ENCODE results near the gene ROR1.

ROR1 gene

GRCh38 chr1:63732666-63733065 lies 41.2 kb upstream of the ROR1 start:
- POLR2A ChIA-PET, result no interaction called here

GRCh38 chr1:63738772-63739171 lies 35.0 kb upstream of the ROR1 start:
- ChIA-PET POLR2A (no interaction called here), CTCF (no interaction called here)
- DNase-seq (ENCODE audit: extremely low spot score), result no peak
- TF ChIP-seq CTCF (IDR thresholded peaks at IDR 0.05; ENCODE audit: control extremely low read depth, extremely low read depth, low read depth, missing control alignments), result no peak

More at GRCh38 chr1:63732666-63733065, 41.2 kb upstream of the ROR1 start:
- DNase-seq (ENCODE audit: extremely low spot score), result no peak
- no peak for TF ChIP-seq CTCF (IDR thresholded peaks at IDR 0.05; ENCODE audit: control extremely low read depth, extremely low read depth, low read depth, missing control alignments)
- CTCF ChIA-PET, result no interaction called here

- ChIA-PET POLR2A (no interaction called here), CTCF (no interaction called here)
- TF ChIP-seq CTCF (IDR thresholded peaks at IDR 0.05; ENCODE audit: control extremely low read depth, extremely low read depth, low read depth, missing control alignments), result no peak
- DNase-seq (ENCODE audit: extremely low spot score), result no peak
Measured at GRCh38 chr1:63739452-63739851, 34.4 kb upstream of the ROR1 start.

GRCh38 chr1:63740432-63740831 lies 33.4 kb upstream of the ROR1 start:
- no peak for TF ChIP-seq CTCF (IDR thresholded peaks at IDR 0.05; ENCODE audit: control extremely low read depth, extremely low read depth, low read depth, missing control alignments)
- ChIA-PET CTCF (no interaction called here), POLR2A (no interaction called here)
- no peak for DNase-seq (ENCODE audit: extremely low spot score)

- no peak for TF ChIP-seq CTCF (IDR thresholded peaks at IDR 0.05; ENCODE audit: control extremely low read depth, extremely low read depth, low read depth, missing control alignments)
- ChIA-PET POLR2A (no interaction called here), CTCF (no interaction called here)
- no peak for DNase-seq (ENCODE audit: extremely low spot score)
Measured at GRCh38 chr1:63742526-63742925, 31.3 kb upstream of the ROR1 start.

GRCh38 chr1:63743781-63744180 lies 30.0 kb upstream of the ROR1 start:
- DNase-seq (ENCODE audit: extremely low spot score), result no peak
- TF ChIP-seq CTCF (IDR thresholded peaks at IDR 0.05; ENCODE audit: control extremely low read depth, extremely low read depth, low read depth, missing control alignments), result no peak
- POLR2A ChIA-PET, result no interaction called here
- CTCF ChIA-PET, result no interaction called here

Measured in GM10248 (cell line).